Keratinocyte (primary cell): ENCODE measurements around the gene NINJ2. TPM values are rescaled to one million over a fixed set of nuclear protein-coding genes. Genes with fewer than 3 reads are reported as not detected.

Experiments
- DNase-seq: peaks from one replicate; pipeline ENCODE4 v3.0.0-alpha.2; 2011; ENCODE audit warnings: low read depth, missing footprints, low spot score
- FAIRE-seq: peaks from 2 replicates; lab custom pipeline; 2011; peaks lifted over from hg19 to GRCh38; lab: Jason Lieb, UNC
- H2AFZ ChIP-seq: 2 replicates; pipeline ENCODE4 v1.6.0; 2012; ENCODE audit warnings: low read length, control low read depth, inconsistent platforms; ENCODE audit not compliant: control insufficient read depth
- H3K27ac ChIP-seq: 2 replicates; pipeline ENCODE4 v1.5.1; 2011; ENCODE audit warnings: low read length; ENCODE audit not compliant: control insufficient read depth, insufficient read depth
- H3K27me3 ChIP-seq: 3 replicates; pipeline ENCODE4 v1.6.0; 2011; ENCODE audit warnings: low read length; ENCODE audit not compliant: control insufficient read depth, insufficient read depth; ENCODE audit errors: extremely low read depth
- H3K36me3 ChIP-seq, 2 experiments: 2 replicates in 1 of 2; 3 replicates in 1 of 2; pipeline ENCODE4 v1.5.1; 2011; ENCODE audit warnings: low read length in 2 of 2, mild to moderate bottlenecking in 1 of 2; ENCODE audit not compliant: control insufficient read depth in 2 of 2, insufficient read depth in 2 of 2; ENCODE audit errors: extremely low read depth in 1 of 2
- H3K4me1 ChIP-seq: 3 replicates; pipeline ENCODE4 v1.5.1; 2011; ENCODE audit warnings: low read length; ENCODE audit not compliant: control insufficient read depth, insufficient read depth; ENCODE audit errors: extremely low read depth
- H3K4me2 ChIP-seq: 3 replicates; pipeline ENCODE4 v1.6.0; 2011; ENCODE audit warnings: low read depth, low read length; ENCODE audit not compliant: control insufficient read depth, insufficient read depth; ENCODE audit errors: extremely low read depth
- H3K4me3 ChIP-seq, 3 experiments: fragments of 200-600 bp in 1 of 3; sonication (generic) in 1 of 3; 2 replicates in 2 of 3; 3 replicates in 1 of 3; pipeline ENCODE4 v1.5.1; 2011 to 2016; ENCODE audit warnings: low read length in 3 of 3, mild to moderate bottlenecking in 3 of 3, control low read depth in 2 of 3, inconsistent platforms in 1 of 3, low read depth in 1 of 3, mixed read lengths in 1 of 3, mixed run types in 1 of 3, moderate library complexity in 1 of 3; ENCODE audit not compliant: control insufficient read depth in 2 of 3, insufficient read depth in 2 of 3; ENCODE audit errors: extremely low read depth in 1 of 3
- H3K79me2 ChIP-seq: 2 replicates; pipeline ENCODE4 v1.6.0; 2012; ENCODE audit warnings: low read length; ENCODE audit not compliant: control insufficient read depth, insufficient read depth
- H3K9ac ChIP-seq: 3 replicates; pipeline ENCODE4 v1.6.0; 2011; ENCODE audit warnings: low read length; ENCODE audit not compliant: control insufficient read depth, insufficient read depth; ENCODE audit errors: extremely low read depth
- H3K9me1 ChIP-seq: 3 replicates; pipeline ENCODE4 v1.6.0; 2011; ENCODE audit warnings: low read length; ENCODE audit not compliant: control insufficient read depth, insufficient read depth; ENCODE audit errors: extremely low read depth
- H3K9me3 ChIP-seq: 2 replicates; pipeline ENCODE4 v1.5.1; 2012; ENCODE audit warnings: low read depth, low read length; ENCODE audit not compliant: control insufficient read depth
- H4K20me1 ChIP-seq: 3 replicates; pipeline ENCODE4 v1.6.0; 2011; ENCODE audit warnings: low read length; ENCODE audit not compliant: control insufficient read depth, insufficient read depth; ENCODE audit errors: extremely low read depth
- CTCF ChIP-seq, 3 experiments: IDR thresholded peaks in 1 of 3; conservative IDR thresholded peaks in 1 of 3; optimal IDR thresholded peaks in 1 of 3; 2 replicates in 2 of 3; 3 replicates in 1 of 3; pipeline versions ENCODE3 to v1.5.1; 2011; ENCODE audit warnings: low read length in 3 of 3, mild to moderate bottlenecking in 3 of 3, moderate library complexity in 2 of 3, control low read depth in 1 of 3, inconsistent platforms in 1 of 3; ENCODE audit not compliant: insufficient read depth in 2 of 3; ENCODE audit errors: extremely low read depth in 1 of 3
- EZH2 ChIP-seq: IDR thresholded peaks from one replicate; pipeline ENCODE4 v1.6.1; 2012; ENCODE audit warnings: inconsistent platforms, mild to moderate bottlenecking, low read length, moderate library complexity
- dilution Hi-C: fragments of 300-500 bp; cut with MboI; formaldehyde crosslinking; loops from one replicate; pipeline ENCODE4 v1.7.0; 2020; ENCODE audit warnings: low sequenced_read_pairs; ENCODE audit not compliant: extremely low pct_ligation_motif_present
- polyA plus RNA-seq, 5 experiments: library from polyadenylated mRNA; depleted of rRNA in 3 of 5; stranded (reverse) in 3 of 5; stranded (forward) in 1 of 5; unstranded in 1 of 5; fragments of >200 nt; gene quantifications; 1 replicate in 1 of 5; 2 replicates in 3 of 5; 3 replicates in 1 of 5; pipeline versions ENCODE4 v1.2.1 to v1.2.3, GENCODE V29; 2011 to 2012; ENCODE audit warnings: missing spikeins in 2 of 5, low read depth in 1 of 5, low replicate concordance in 1 of 5

NINJ2 gene
- polyA plus RNA-seq, 1 donor (not counting 4 experiments of a cell fraction or from before 2014, with no cell fraction given) = 0.58 TPM

DNA sequence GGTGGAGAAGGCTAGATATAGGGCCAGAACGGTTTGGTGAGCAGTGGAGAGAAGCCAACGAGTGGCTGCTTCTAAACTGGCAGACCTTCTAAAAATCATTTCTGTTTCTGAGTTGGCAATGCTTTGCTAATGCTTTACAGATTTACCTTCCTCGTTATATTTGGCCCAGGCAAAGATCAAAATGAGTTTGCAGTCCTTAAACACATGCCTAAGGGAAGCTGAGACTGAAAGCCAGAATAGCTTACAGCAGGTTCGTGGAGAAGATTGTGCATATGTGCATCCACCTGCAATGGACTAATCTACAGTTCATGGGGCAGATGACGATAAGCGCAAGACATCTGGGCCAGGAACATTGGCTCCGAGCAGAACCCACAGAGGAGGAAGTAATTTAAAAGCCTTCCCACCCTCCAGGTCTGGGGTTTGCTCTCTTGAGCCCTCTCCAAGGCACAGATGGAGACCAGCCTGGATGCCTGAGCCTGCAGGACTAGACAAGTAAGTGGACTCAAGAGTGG lies 99.4 kb downstream of the NINJ2 start:
- no peak overlapping the region for H3K27ac ChIP-seq
- no peak overlapping the region for H3K4me2 ChIP-seq
- H4K20me1 ChIP-seq = no peaks in the 10 kb centered on the region
- peaks cover 0 to 5% of the 10 kb centered on the region in 2 experiments for H3K36me3 ChIP-seq
- no peak overlapping the region for H2AFZ ChIP-seq
- TF ChIP-seq EZH2 = no peak
- no peak for TF ChIP-seq CTCF (optimal IDR thresholded peaks at IDR 0.05 in 1 of 3, IDR thresholded peaks at IDR 0.05 in 1 of 3, conservative IDR thresholded peaks at IDR 0.05 in 1 of 3; ENCODE audit: extremely low read depth in 1 of 3, insufficient read depth in 2 of 3, low read length in 3 of 3)
- no peaks in the 10 kb centered on the region for H3K9me3 ChIP-seq
- H3K27me3 ChIP-seq = peaks cover 10% of the 10 kb centered on the region
- FAIRE-seq (no peak), DNase-seq (no peak)
- H3K4me3 ChIP-seq = no peak overlapping the region
- H3K9me1 ChIP-seq = no peaks in the 10 kb centered on the region
- dilution Hi-C loops = no loop called here
- no peaks in the 10 kb centered on the region for H3K4me1 ChIP-seq
- no peak overlapping the region for H3K9ac ChIP-seq
- H3K79me2 ChIP-seq = no peaks in the 10 kb centered on the region

DNA sequence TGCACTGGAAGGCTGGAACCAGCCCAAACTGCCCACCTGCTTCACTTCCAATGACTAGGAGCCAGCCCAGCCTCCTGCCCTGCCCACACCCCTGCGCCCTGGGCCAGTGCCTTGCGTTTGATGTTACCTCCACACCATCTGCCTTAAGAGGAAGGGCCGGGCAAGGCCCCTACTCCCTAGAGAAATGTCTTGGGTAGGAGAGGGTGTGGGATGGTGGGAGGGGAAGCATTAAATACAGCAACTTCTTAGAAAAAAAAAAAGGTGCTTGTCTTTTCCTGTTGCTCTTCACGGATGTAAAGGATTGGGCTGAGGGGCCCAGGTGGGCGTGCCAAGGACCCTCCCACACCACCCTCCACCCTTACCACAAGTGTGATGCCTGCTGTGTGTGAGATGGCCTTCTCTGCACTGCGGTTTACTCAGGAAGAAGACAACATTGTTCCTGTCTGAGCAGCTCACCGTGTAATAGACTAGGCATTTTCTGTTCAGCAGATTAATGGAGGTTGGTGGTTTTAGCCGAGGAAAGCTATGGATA lies 99.9 kb downstream of the NINJ2 start:
- Histone ChIP-seq H3K79me2 (no peaks in the 10 kb centered on the region), H3K9me1 (no peaks in the 10 kb centered on the region), H2AFZ (no peak overlapping the region), H3K27me3 (peaks cover 10% of the 10 kb centered on the region), H3K4me2 (no peak overlapping the region), H3K36me3 (peaks cover 0 to 5% of the 10 kb centered on the region in 2 experiments), H4K20me1 (no peaks in the 10 kb centered on the region), H3K9me3 (no peaks in the 10 kb centered on the region), H3K27ac (no peak overlapping the region), H3K4me1 (no peaks in the 10 kb centered on the region), H3K4me3 (no peak overlapping the region), H3K9ac (no peak overlapping the region)
- no peak for TF ChIP-seq CTCF (optimal IDR thresholded peaks at IDR 0.05 in 1 of 3, IDR thresholded peaks at IDR 0.05 in 1 of 3, conservative IDR thresholded peaks at IDR 0.05 in 1 of 3; ENCODE audit: extremely low read depth in 1 of 3, insufficient read depth in 2 of 3, low read length in 3 of 3)
- no peak for TF ChIP-seq EZH2
- peak; percentile 57 for FAIRE-seq
- dilution Hi-C loops = no loop called here
- no peak for DNase-seq
